Kidney (tissue), 14 donors: ENCODE measurements around the gene STUB1. TPM values are rescaled to one million over a fixed set of nuclear protein-coding genes. Genes with fewer than 3 reads are reported as not detected.

Source experiments
- DNase-seq, 5 donors: peaks; one replicate each; pipeline ENCODE4 v3.0.0-alpha.2; 2013 to 2020
- FAIRE-seq: peaks from 2 replicates; lab custom pipeline; 2012; peaks lifted over from hg19 to GRCh38; lab: Jason Lieb, UNC
- H3K27ac ChIP-seq, 2 donors: one replicate each; pipeline ENCODE4 v1.7.0; 2013; ENCODE audit warnings: low read depth in 2 of 2, low read length in 2 of 2, inconsistent platforms in 1 of 2
- H3K27me3 ChIP-seq: one replicate; pipeline ENCODE4 v1.7.1; 2013; ENCODE audit warnings: low read length, inconsistent platforms; ENCODE audit not compliant: control insufficient read depth, insufficient read depth
- H3K36me3 ChIP-seq, 3 donors: one replicate each; pipeline versions ENCODE4 v1.7.0 to v1.7.1; 2013; ENCODE audit warnings: low read length in 3 of 3, control low read depth in 1 of 3, inconsistent platforms in 1 of 3; ENCODE audit not compliant: insufficient read depth in 3 of 3, control insufficient read depth in 2 of 3
- H3K4me1 ChIP-seq, 3 donors: one replicate each; pipeline versions ENCODE4 v1.7.0 to v1.7.1; 2013; ENCODE audit warnings: low read length in 3 of 3, inconsistent platforms in 1 of 3, low read depth in 1 of 3; ENCODE audit not compliant: control insufficient read depth in 2 of 3, insufficient read depth in 2 of 3
- H3K4me3 ChIP-seq, 3 donors: one replicate each; pipeline versions ENCODE4 v1.7.0 to v1.8.1; 2013; ENCODE audit warnings: low read length in 3 of 3, control low read depth in 1 of 3, inconsistent platforms in 1 of 3
- H3K9ac ChIP-seq, 3 donors: one replicate each; pipeline versions ENCODE4 v1.7.0 to v1.7.1; 2013; ENCODE audit warnings: low read length in 3 of 3, control low read depth in 1 of 3, inconsistent platforms in 1 of 3
- H3K9me3 ChIP-seq, 3 donors: one replicate each; pipeline versions ENCODE4 v1.7.0 to v1.7.1; 2013; ENCODE audit warnings: low read length in 3 of 3, control low read depth in 1 of 3, inconsistent platforms in 1 of 3; ENCODE audit not compliant: control insufficient read depth in 2 of 3, insufficient read depth in 1 of 3
- intact Hi-C: fragments of 100-400 bp; cut with DNase I; formaldehyde crosslinking; loops from one replicate; pipeline ENCODE4 v1.11.1; 2022
- polyA plus RNA-seq: library from polyadenylated mRNA; stranded (reverse); fragments of 350-450 nt; fragmentation: Illumina TruSeq; extraction: RNeasy Lipid Tissue Mini Kit (QIAGEN cat#74804); gene quantifications from one replicate; pipeline ENCODE4 v1.2.3, GENCODE V29; 2014; ENCODE audit warnings: low read depth, low replicate concordance; ENCODE audit not compliant: insufficient read depth
- total RNA-seq: library from RNA; stranded (reverse); fragmentation: NEBNext Ultra II Directional; extraction: Animal tissue kit (Norgen Biotek cat#: 25700); gene quantifications from one replicate; pipeline ENCODE4 v1.2.1, GENCODE V29; 2021
- TF ChIP-seq, protein P1 (sequence below): IDR thresholded peaks from 3 replicates; pipeline ENCODE4 v1.5.1; 2012; ENCODE audit warnings: mild to moderate bottlenecking, moderate library complexity, borderline replicate concordance; ENCODE audit not compliant: insufficient read depth; ENCODE audit errors: extremely low read depth
- donor health status: control.
- donor health status: control.
- donor health status: control.
- donor health status: control.
- donor health status: control.
- donor health status: DM: yes; HTN: yes; CAD: no.
- donor health status: Normal renal cell carcinoma (clear cell type).

STUB1 gene
- total and polyA plus RNA-seq, 2 donors from 2014 or later, result 92.9 to 218 TPM

DNA sequence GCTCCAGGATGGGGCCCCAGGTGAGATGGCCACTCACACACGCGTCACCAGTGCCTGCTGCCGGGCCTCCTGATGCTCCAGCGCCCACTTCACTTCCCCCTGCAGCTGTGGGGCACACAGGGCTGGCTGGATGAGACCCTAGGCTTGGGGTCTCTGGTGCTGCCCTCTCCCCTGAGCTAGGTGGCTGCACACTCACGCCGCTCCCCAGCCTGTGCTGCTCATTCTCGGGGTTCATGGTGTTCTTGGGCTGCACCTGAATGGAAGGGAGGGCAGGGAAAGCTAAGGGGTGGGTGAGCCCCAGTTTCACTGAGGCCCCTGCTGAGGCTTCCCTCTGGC lies 44.8 kb downstream of the STUB1 start:
- no peak overlapping the region for H3K4me3 ChIP-seq
- FAIRE-seq (no peak), DNase-seq (no peak)
- H3K9ac ChIP-seq, result no peak overlapping the region
- no peaks in the 10 kb centered on the region for H3K9me3 ChIP-seq
- intact Hi-C loops, result no loop called here
- TF ChIP-seq, protein P1, sequence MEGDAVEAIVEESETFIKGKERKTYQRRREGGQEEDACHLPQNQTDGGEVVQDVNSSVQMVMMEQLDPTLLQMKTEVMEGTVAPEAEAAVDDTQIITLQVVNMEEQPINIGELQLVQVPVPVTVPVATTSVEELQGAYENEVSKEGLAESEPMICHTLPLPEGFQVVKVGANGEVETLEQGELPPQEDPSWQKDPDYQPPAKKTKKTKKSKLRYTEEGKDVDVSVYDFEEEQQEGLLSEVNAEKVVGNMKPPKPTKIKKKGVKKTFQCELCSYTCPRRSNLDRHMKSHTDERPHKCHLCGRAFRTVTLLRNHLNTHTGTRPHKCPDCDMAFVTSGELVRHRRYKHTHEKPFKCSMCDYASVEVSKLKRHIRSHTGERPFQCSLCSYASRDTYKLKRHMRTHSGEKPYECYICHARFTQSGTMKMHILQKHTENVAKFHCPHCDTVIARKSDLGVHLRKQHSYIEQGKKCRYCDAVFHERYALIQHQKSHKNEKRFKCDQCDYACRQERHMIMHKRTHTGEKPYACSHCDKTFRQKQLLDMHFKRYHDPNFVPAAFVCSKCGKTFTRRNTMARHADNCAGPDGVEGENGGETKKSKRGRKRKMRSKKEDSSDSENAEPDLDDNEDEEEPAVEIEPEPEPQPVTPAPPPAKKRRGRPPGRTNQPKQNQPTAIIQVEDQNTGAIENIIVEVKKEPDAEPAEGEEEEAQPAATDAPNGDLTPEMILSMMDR, result no peak
- H3K27me3 ChIP-seq, result no peaks in the 10 kb centered on the region
- H3K27ac ChIP-seq, result no peak overlapping the region
- H3K36me3 ChIP-seq, result no peaks in the 10 kb centered on the region
- peaks cover 0 to 23% (median 2%) of the 10 kb centered on the region in 3 donors for H3K4me1 ChIP-seq

DNA sequence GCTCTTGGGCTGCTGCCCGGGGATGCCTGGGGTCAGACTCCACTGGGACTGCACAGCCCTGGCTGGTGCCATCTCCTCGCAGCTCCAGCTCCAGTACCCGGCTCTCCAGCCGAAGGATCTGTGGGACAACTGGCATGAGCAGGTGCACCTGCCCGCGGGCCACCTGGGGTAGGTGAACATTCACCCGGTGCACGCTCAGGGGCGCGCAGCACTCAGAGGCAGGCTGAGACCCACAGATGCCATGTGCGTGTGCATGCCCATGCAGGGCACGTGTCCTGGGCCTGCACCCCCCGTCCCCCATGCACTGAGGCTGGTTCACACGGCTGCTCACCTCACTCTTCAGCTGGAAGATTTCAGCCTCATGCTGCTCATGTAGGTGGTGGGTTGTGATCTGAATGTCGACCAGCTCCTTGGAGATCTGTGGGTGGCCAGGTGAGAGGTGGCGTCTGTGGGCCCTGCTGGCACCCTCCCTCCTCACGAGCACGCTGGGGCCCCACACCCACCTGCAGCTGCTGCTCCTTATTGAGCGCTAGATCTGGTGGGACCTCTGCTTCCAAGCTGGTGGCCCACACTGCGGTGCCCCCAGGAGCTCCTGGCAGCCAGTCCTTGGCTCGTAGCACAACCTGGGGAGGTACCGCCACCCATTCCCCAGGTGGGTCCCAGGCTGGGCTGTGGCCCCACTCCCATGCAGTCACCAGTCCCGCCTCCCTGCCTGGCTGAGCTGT lies 45.4 kb downstream of the STUB1 start:
- DNase-seq, result no peak

DNA sequence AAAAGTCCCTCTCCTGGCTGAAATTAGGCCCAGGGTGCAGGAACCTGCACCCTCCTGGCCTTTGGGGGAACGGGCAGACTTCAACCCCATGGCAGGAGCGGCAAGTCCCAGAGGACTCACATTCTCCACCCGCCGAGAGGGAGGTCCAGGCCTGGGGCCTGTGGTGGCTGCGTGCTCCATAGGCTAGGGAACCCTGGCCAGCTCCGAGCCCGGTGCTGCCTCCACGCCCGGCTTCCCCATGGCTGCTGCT lies 45.9 kb downstream of the STUB1 start:
- H3K27ac ChIP-seq, result no peak overlapping the region
- intact Hi-C loops, result no loop called here
- peaks cover 0 to 16% (median 0%) of the 10 kb centered on the region in 3 donors for H3K4me1 ChIP-seq
- DNase-seq, result no peak
- TF ChIP-seq, protein P1, result no peak
- no peaks in the 10 kb centered on the region for H3K36me3 ChIP-seq
- H3K4me3 ChIP-seq, result no peak overlapping the region
- H3K9ac ChIP-seq, result no peak overlapping the region
- FAIRE-seq, result no peak
- no peaks in the 10 kb centered on the region for H3K9me3 ChIP-seq
- no peaks in the 10 kb centered on the region for H3K27me3 ChIP-seq

More for the DNA sequence above, 45.4 kb downstream of the STUB1 start:
- no peak overlapping the region for H3K4me3 ChIP-seq
- FAIRE-seq, result no peak
- H3K9ac ChIP-seq, result no peak overlapping the region
- TF ChIP-seq, protein P1, result no peak
- H3K4me1 ChIP-seq, result peaks cover 0 to 17% (median 0%) of the 10 kb centered on the region in 3 donors
- H3K9me3 ChIP-seq, result no peaks in the 10 kb centered on the region
- intact Hi-C loops, result no loop called here
- no peaks in the 10 kb centered on the region for H3K27me3 ChIP-seq
- no peaks in the 10 kb centered on the region for H3K36me3 ChIP-seq
- no peak overlapping the region for H3K27ac ChIP-seq
